ENCODE data around the gene IQCE. TPM values are rescaled to one million over a fixed set of nuclear protein-coding genes. Genes with fewer than 3 reads are reported as not detected.
"Not testable (repeated sequence)": the region's sequence is repeated elsewhere in the genome, so short reads cannot be mapped to it uniquely, and the experiment has no call there.

Gene IQCE
- total and polyA plus RNA-seq, 2 donors (not counting 1 experiment from before 2014, with no cell fraction given) = 5.3 to 8.3 TPM

DNA sequence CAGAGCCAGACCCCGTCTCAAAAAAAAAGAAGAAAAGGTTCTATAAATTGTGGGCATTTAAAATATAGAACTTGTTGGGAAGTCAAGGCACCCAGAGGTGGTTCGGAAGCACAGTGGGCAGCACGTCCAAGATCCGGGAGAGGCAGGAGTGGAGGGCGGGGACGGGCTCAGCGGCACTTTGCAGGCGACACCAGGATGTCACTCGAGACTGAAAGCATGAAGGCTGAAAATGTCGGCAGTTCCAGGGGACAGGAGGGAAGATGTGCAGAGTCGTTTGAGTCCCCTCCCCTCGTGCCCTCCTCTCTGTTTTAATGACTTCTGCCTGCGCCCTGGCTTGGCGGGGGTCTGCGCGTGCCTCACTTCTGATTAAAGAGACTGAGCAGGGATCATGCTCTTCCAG, 30.6 kb downstream of the IQCE start:
- H3K27me3 ChIP-seq (ENCODE audit: control insufficient read depth, insufficient read depth, low read length) = no peaks in the 10 kb centered on the region
- H4K20me1 ChIP-seq (ENCODE audit: control insufficient read depth, extremely low read depth, insufficient read depth, low read length) = no peaks in the 10 kb centered on the region
- H3K79me2 ChIP-seq (ENCODE audit: control insufficient read depth, insufficient read depth, low read length) = no peaks in the 10 kb centered on the region
- H2AFZ ChIP-seq (ENCODE audit: low read length) = no peak overlapping the region
- H3K27ac ChIP-seq (ENCODE audit: insufficient read depth, low read length) = no peak overlapping the region
- H3K9me3 ChIP-seq (ENCODE audit: control insufficient read depth, insufficient read depth, low read depth, low read length) = no peaks in the 10 kb centered on the region
- no peak overlapping the region for H3K9ac ChIP-seq (ENCODE audit: insufficient read depth, low read length)
- H3K36me3 ChIP-seq (ENCODE audit: control insufficient read depth, insufficient read depth, low read length) = peaks cover 6% of the 10 kb centered on the region
- H3K4me1 ChIP-seq (ENCODE audit: control insufficient read depth, extremely low read depth, insufficient read depth, low read length) = no peaks in the 10 kb centered on the region
- no peak for TF ChIP-seq EZH2 (IDR thresholded peaks at IDR 0.05; ENCODE audit: low read length, missing control alignments)
- TF ChIP-seq, protein P1, sequence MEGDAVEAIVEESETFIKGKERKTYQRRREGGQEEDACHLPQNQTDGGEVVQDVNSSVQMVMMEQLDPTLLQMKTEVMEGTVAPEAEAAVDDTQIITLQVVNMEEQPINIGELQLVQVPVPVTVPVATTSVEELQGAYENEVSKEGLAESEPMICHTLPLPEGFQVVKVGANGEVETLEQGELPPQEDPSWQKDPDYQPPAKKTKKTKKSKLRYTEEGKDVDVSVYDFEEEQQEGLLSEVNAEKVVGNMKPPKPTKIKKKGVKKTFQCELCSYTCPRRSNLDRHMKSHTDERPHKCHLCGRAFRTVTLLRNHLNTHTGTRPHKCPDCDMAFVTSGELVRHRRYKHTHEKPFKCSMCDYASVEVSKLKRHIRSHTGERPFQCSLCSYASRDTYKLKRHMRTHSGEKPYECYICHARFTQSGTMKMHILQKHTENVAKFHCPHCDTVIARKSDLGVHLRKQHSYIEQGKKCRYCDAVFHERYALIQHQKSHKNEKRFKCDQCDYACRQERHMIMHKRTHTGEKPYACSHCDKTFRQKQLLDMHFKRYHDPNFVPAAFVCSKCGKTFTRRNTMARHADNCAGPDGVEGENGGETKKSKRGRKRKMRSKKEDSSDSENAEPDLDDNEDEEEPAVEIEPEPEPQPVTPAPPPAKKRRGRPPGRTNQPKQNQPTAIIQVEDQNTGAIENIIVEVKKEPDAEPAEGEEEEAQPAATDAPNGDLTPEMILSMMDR (conservative IDR thresholded peaks at IDR 0.05 in 1 of 2, IDR thresholded peaks at IDR 0.05 in 1 of 2; ENCODE audit: low read depth in 1 of 2, low read length in 2 of 2) = no peak
- H3K4me2 ChIP-seq (ENCODE audit: extremely low read depth, insufficient read depth, low read length) = no peak overlapping the region
- no peak overlapping the region for H3K4me3 ChIP-seq (replicated peaks in 1 of 4; ENCODE audit: control extremely low read depth in 1 of 4, insufficient read depth in 1 of 4, low read depth in 3 of 4, low read length in 4 of 4)
- no peak for DNase-seq (ENCODE audit: low read depth in 2 of 2)

DNA sequence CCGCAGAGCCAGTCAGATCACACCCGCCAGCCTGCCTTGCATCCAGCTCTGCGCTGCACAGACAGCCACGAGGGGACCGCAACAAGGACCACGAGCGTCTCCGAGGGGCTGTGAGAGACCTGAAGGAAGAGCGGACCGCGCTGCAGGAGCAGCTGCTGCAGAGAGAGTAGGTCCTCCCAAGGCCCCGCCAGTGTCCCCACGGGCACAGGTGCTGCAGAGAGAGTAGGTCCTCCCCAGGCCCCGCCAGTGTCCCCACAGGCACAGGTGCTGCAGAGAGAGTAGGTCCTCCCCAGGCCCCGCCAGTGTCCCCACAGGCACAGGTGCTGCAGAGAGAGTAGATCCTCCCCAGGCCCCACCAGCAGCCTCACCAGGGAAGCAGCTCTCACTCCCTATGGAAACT, 31.2 kb downstream of the IQCE start:
- H3K27me3 ChIP-seq (ENCODE audit: control insufficient read depth, insufficient read depth, low read length); H3K79me2 ChIP-seq (ENCODE audit: control insufficient read depth, insufficient read depth, low read length); H3K4me2 ChIP-seq (ENCODE audit: extremely low read depth, insufficient read depth, low read length); H3K9ac ChIP-seq (ENCODE audit: insufficient read depth, low read length); DNase-seq (ENCODE audit: low read depth in 2 of 2); H2AFZ ChIP-seq (ENCODE audit: low read length); H3K27ac ChIP-seq (ENCODE audit: insufficient read depth, low read length); H3K4me3 ChIP-seq (replicated peaks in 1 of 4; ENCODE audit: control extremely low read depth in 1 of 4, insufficient read depth in 1 of 4, low read depth in 3 of 4, low read length in 4 of 4); H3K9me3 ChIP-seq (ENCODE audit: control insufficient read depth, insufficient read depth, low read depth, low read length); H3K4me1 ChIP-seq (ENCODE audit: control insufficient read depth, extremely low read depth, insufficient read depth, low read length); H4K20me1 ChIP-seq (ENCODE audit: control insufficient read depth, extremely low read depth, insufficient read depth, low read length); H3K36me3 ChIP-seq (ENCODE audit: control insufficient read depth, insufficient read depth, low read length): not testable (repeated sequence)

DNA sequence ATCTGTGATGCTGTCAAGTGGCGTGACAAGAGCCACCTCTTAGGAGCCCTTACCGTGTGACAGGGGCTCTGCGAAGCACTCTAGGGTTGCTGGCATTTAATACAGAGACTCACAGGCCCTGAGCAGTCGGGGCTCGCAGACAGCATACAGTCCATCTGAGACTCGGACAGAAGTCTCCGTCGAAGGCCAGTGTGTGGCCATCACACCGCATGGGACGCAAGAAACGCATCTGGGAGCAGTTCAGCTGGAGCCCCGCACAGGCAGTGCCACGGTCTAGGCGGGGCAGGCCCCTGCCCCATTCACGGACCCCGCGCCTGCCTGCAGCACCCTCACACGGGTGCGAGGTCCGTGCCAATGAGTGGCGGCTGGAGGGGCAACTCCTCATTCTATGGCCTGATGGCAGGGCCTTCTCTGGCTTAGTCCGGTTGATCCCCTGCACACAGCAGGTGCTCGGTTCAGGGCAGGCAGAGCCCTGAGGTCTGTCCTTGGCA, 33.6 kb downstream of the IQCE start:
- H2AFZ ChIP-seq (ENCODE audit: low read length) = no peak overlapping the region
- no peaks in the 10 kb centered on the region for H3K9me3 ChIP-seq (ENCODE audit: control insufficient read depth, insufficient read depth, low read depth, low read length)
- H3K27me3 ChIP-seq (ENCODE audit: control insufficient read depth, insufficient read depth, low read length) = no peaks in the 10 kb centered on the region
- H3K4me1 ChIP-seq (ENCODE audit: control insufficient read depth, extremely low read depth, insufficient read depth, low read length) = no peaks in the 10 kb centered on the region
- peaks cover 13% of the 10 kb centered on the region for H3K36me3 ChIP-seq (ENCODE audit: control insufficient read depth, insufficient read depth, low read length)
- no peak for TF ChIP-seq EZH2 (IDR thresholded peaks at IDR 0.05; ENCODE audit: low read length, missing control alignments)
- DNase-seq (ENCODE audit: low read depth in 2 of 2) = no peak
- no peak overlapping the region for H3K9ac ChIP-seq (ENCODE audit: insufficient read depth, low read length)
- H3K4me2 ChIP-seq (ENCODE audit: extremely low read depth, insufficient read depth, low read length) = no peak overlapping the region
- no peaks in the 10 kb centered on the region for H4K20me1 ChIP-seq (ENCODE audit: control insufficient read depth, extremely low read depth, insufficient read depth, low read length)
- no peak overlapping the region for H3K27ac ChIP-seq (ENCODE audit: insufficient read depth, low read length)
- H3K79me2 ChIP-seq (ENCODE audit: control insufficient read depth, insufficient read depth, low read length) = no peaks in the 10 kb centered on the region
- no peak overlapping the region for H3K4me3 ChIP-seq (replicated peaks in 1 of 4; ENCODE audit: control extremely low read depth in 1 of 4, insufficient read depth in 1 of 4, low read depth in 3 of 4, low read length in 4 of 4)

DNA sequence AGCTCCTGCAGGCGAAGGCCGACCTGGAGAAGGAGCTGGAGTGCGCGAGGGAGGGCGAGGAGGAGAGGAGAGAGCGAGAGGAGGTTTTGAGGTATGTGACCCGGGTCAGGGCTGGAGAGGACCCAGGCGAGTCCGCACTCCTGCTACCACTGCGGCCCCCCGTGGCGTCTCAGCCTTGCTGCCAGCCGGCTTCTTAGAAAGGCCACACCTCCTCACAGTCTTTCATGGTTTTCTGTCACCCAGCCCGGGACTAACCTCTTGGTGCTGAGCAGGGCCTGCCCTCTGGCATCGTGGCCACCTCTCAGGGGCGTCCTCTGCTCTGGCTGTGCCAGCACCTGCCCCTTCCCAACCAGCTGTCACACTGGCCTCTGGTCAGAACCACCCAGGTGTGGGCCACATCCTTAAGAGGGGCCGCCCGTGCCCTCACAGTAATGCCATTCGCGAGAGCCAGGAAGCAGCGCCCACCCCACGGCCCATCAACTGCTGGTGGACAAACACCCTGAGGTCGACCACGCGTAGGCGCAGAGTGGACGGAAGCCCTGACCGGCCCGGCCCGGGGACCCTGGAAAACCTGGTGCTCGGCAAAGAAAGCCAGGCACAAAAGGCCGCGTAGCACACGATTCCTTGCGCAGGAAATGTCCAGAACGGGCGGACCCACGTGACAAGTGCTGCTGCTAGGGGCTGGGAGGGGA, 34.4 kb downstream of the IQCE start:
- no peak overlapping the region for H3K4me2 ChIP-seq (ENCODE audit: extremely low read depth, insufficient read depth, low read length)
- no peak for TF ChIP-seq EZH2 (IDR thresholded peaks at IDR 0.05; ENCODE audit: low read length, missing control alignments)
- TF ChIP-seq, protein P1 (conservative IDR thresholded peaks at IDR 0.05 in 1 of 2, IDR thresholded peaks at IDR 0.05 in 1 of 2; ENCODE audit: low read depth in 1 of 2, low read length in 2 of 2) = no peak
- peaks cover 14% of the 10 kb centered on the region for H3K36me3 ChIP-seq (ENCODE audit: control insufficient read depth, insufficient read depth, low read length)
- H3K4me3 ChIP-seq (replicated peaks in 1 of 4; ENCODE audit: control extremely low read depth in 1 of 4, insufficient read depth in 1 of 4, low read depth in 3 of 4, low read length in 4 of 4) = no peak overlapping the region
- H3K4me1 ChIP-seq (ENCODE audit: control insufficient read depth, extremely low read depth, insufficient read depth, low read length) = no peaks in the 10 kb centered on the region
- no peak overlapping the region for H2AFZ ChIP-seq (ENCODE audit: low read length)
- no peak overlapping the region for H3K9ac ChIP-seq (ENCODE audit: insufficient read depth, low read length)
- H3K27ac ChIP-seq (ENCODE audit: insufficient read depth, low read length) = no peak overlapping the region
- H4K20me1 ChIP-seq (ENCODE audit: control insufficient read depth, extremely low read depth, insufficient read depth, low read length) = no peaks in the 10 kb centered on the region
- no peaks in the 10 kb centered on the region for H3K27me3 ChIP-seq (ENCODE audit: control insufficient read depth, insufficient read depth, low read length)
- DNase-seq (ENCODE audit: low read depth in 2 of 2) = no peak
- no peaks in the 10 kb centered on the region for H3K9me3 ChIP-seq (ENCODE audit: control insufficient read depth, insufficient read depth, low read depth, low read length)
- H3K79me2 ChIP-seq (ENCODE audit: control insufficient read depth, insufficient read depth, low read length) = no peaks in the 10 kb centered on the region
